CD4-positive, alpha-beta T cell (primary cell): Measurements from ENCODE around the gene SLC38A4. TPM values are rescaled to one million over a fixed set of nuclear protein-coding genes. Genes with fewer than 3 reads are reported as not detected.

ENCODE experiments used
- ATAC-seq: fragments of 200-7000 bp; cut with Tn5 transposase; one replicate; pipeline ENCODE4 v1.10.0; 2022; ENCODE audit warnings: mild to moderate bottlenecking; ENCODE audit not compliant: poor library complexity
- CTCF ChIA-PET: fragments of 350-600 bp; sonication (Branson Sonifier 250); formaldehyde crosslinking; loops from one replicate; lab custom pipeline; 2021; ENCODE audit warnings: antibody characterized with exemption, inconsistent platforms; lab: Charles Lee
- POLR2A ChIA-PET: fragments of 350-600 bp; sonication (Branson Sonifier 250); formaldehyde crosslinking; loops from one replicate; lab custom pipeline; 2021; ENCODE audit warnings: antibody characterized with exemption, inconsistent platforms; lab: Charles Lee
- DNase-seq, 14 experiments: peaks; one replicate each; pipeline ENCODE4 v3.0.0-alpha.2; 2013 to 2020; ENCODE audit warnings: mixed read lengths in 2 of 14
- H3K27ac ChIP-seq, 2 donors: one replicate each; pipeline versions ENCODE4 v1.5.1 to v1.7.0; 2013; ENCODE audit warnings: low read length in 2 of 2, low read depth in 1 of 2, mild to moderate bottlenecking in 1 of 2
- H3K27me3 ChIP-seq, 2 experiments: 1 replicate in 1 of 2; 2 replicates in 1 of 2; pipeline versions ENCODE4 v1.6.1 to v1.7.0; 2013; ENCODE audit warnings: low read length in 2 of 2, control low read depth in 1 of 2, mild to moderate bottlenecking in 1 of 2, moderate library complexity in 1 of 2; ENCODE audit not compliant: insufficient read depth in 2 of 2, control insufficient read depth in 1 of 2
- H3K36me3 ChIP-seq: one replicate; pipeline ENCODE4 v1.6.1; 2013; ENCODE audit warnings: low read length, control low read depth; ENCODE audit not compliant: insufficient read depth
- H3K4me1 ChIP-seq: one replicate; pipeline ENCODE4 v1.6.1; 2013; ENCODE audit warnings: low read length, control low read depth; ENCODE audit not compliant: insufficient read depth
- H3K4me3 ChIP-seq: one replicate; pipeline ENCODE4 v1.5.1; 2013; ENCODE audit warnings: mild to moderate bottlenecking, low read length, moderate library complexity
- H3K9me3 ChIP-seq, 2 experiments: 1 replicate in 1 of 2; 2 replicates in 1 of 2; pipeline versions ENCODE4 v1.6.1 to v1.7.0; 2013; ENCODE audit warnings: low read length in 2 of 2, mild to moderate bottlenecking in 2 of 2, control low read depth in 1 of 2, moderate library complexity in 1 of 2; ENCODE audit not compliant: control insufficient read depth in 1 of 2, insufficient read depth in 1 of 2
- H3K27ac Mint-ChIP-seq: one replicate; pipeline ENCODE4 v1.8.0; 2020; ENCODE audit warnings: mixed read lengths
- H3K27me3 Mint-ChIP-seq: one replicate; pipeline ENCODE4 v1.8.0; 2021; ENCODE audit warnings: mixed read lengths
- H3K36me3 Mint-ChIP-seq: one replicate; pipeline ENCODE4 v1.8.0; 2021; ENCODE audit warnings: low read depth, mixed read lengths
- H3K4me1 Mint-ChIP-seq: one replicate; pipeline ENCODE4 v1.8.0; 2021; ENCODE audit warnings: low read depth, mixed read lengths
- H3K4me3 Mint-ChIP-seq: one replicate; pipeline ENCODE4 v1.8.0; 2020; ENCODE audit warnings: mild to moderate bottlenecking, mixed read lengths
- H3K9me3 Mint-ChIP-seq: one replicate; pipeline ENCODE4 v1.8.0; 2020; ENCODE audit warnings: mixed read lengths
- intact Hi-C, 2 experiments: fragments of 100-400 bp; cut with DNase I in 1 of 2; cut with micrococcal nuclease in 1 of 2; formaldehyde crosslinking; loops; one replicate each; pipeline versions ENCODE4 v1.15.1 to v1.9.0; 2023 to 2025; cut with DNase I, micrococcal nuclease
- total RNA-seq, 174 experiments: library from RNA in 2 of 174; stranded (reverse) in 2 of 174; gene quantifications; one replicate each; pipeline ENCODE4 v1.2.3 and lab custom pipeline; 2021 to 2026
- TF ChIP-seq, protein P1 (sequence below): fragments of 200-600 bp; IDR thresholded peaks from one replicate; pipeline ENCODE4 v1.8.0; 2022; ENCODE audit warnings: antibody characterized with exemption, mild to moderate bottlenecking

The SLC38A4 gene
- total RNA-seq, 2 experiments from 2014 or later = not detected

- ChIA-PET POLR2A (no interaction called here), CTCF (no interaction called here)
- no peak overlapping the region for H3K27ac Mint-ChIP-seq
- no peaks in the 10 kb centered on the region for H3K4me1 Mint-ChIP-seq
- Histone ChIP-seq H3K4me3 (no peak overlapping the region), H3K9me3 (no peaks in the 10 kb centered on the region), H3K36me3 (no peaks in the 10 kb centered on the region), H3K27ac (no peak overlapping the region), H3K27me3 (peaks cover 0 to 3% of the 10 kb centered on the region in 2 experiments), H3K4me1 (no peaks in the 10 kb centered on the region)
- TF ChIP-seq, protein P1, sequence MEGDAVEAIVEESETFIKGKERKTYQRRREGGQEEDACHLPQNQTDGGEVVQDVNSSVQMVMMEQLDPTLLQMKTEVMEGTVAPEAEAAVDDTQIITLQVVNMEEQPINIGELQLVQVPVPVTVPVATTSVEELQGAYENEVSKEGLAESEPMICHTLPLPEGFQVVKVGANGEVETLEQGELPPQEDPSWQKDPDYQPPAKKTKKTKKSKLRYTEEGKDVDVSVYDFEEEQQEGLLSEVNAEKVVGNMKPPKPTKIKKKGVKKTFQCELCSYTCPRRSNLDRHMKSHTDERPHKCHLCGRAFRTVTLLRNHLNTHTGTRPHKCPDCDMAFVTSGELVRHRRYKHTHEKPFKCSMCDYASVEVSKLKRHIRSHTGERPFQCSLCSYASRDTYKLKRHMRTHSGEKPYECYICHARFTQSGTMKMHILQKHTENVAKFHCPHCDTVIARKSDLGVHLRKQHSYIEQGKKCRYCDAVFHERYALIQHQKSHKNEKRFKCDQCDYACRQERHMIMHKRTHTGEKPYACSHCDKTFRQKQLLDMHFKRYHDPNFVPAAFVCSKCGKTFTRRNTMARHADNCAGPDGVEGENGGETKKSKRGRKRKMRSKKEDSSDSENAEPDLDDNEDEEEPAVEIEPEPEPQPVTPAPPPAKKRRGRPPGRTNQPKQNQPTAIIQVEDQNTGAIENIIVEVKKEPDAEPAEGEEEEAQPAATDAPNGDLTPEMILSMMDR = no peak
- intact Hi-C loops = no loop called here
- H3K9me3 Mint-ChIP-seq = no peaks in the 10 kb centered on the region
- H3K4me3 Mint-ChIP-seq = no peak overlapping the region
- H3K36me3 Mint-ChIP-seq = no peaks in the 10 kb centered on the region
- H3K27me3 Mint-ChIP-seq = peaks cover 5% of the 10 kb centered on the region
- no peak for DNase-seq
- ATAC-seq = no peak
These were observed 27.7 kb downstream of the SLC38A4 start for GRCh38 chr12:46798056-46798455.

GRCh38 chr12:46795988-46796387, 29.8 kb downstream of the SLC38A4 start:
- Mint-ChIP-seq H3K36me3 (no peaks in the 10 kb centered on the region), H3K27me3 (peaks cover 5% of the 10 kb centered on the region), H3K27ac (no peak overlapping the region), H3K4me3 (no peak overlapping the region), H3K4me1 (no peaks in the 10 kb centered on the region), H3K9me3 (no peaks in the 10 kb centered on the region)
- Histone ChIP-seq H3K36me3 (no peaks in the 10 kb centered on the region), H3K27ac (no peak overlapping the region), H3K4me1 (no peaks in the 10 kb centered on the region), H3K27me3 (peaks cover 0 to 3% of the 10 kb centered on the region in 2 experiments), H3K4me3 (no peak overlapping the region), H3K9me3 (no peaks in the 10 kb centered on the region)
- TF ChIP-seq, protein P1 = no peak
- no peak for DNase-seq
- no peak for ATAC-seq
- intact Hi-C loops = no loop called here
- ChIA-PET POLR2A (no interaction called here), CTCF (interaction anchor here (0.7 kb wide), 1 partner anchor 30 kb away, joined by 3 read pairs; no protein-coding TSS in a partner anchor)

GRCh38 chr12:46794593-46795190, 31.1 kb downstream of the SLC38A4 start:
- intact Hi-C loops = no loop called here
- POLR2A ChIA-PET = no interaction called here
- no peaks in the 10 kb centered on the region for H3K27me3 Mint-ChIP-seq

More at GRCh38 chr12:46794593-46795190, 31.1 kb downstream of the SLC38A4 start:
- Histone ChIP-seq H3K4me3 (no peak overlapping the region), H3K9me3 (no peaks in the 10 kb centered on the region), H3K4me1 (no peaks in the 10 kb centered on the region), H3K27ac (no peak overlapping the region), H3K27me3 (peaks cover 0 to 3% of the 10 kb centered on the region in 2 experiments), H3K36me3 (no peaks in the 10 kb centered on the region)
- TF ChIP-seq, protein P1 = no peak
- Mint-ChIP-seq H3K4me3 (no peak overlapping the region), H3K27ac (no peak overlapping the region), H3K36me3 (no peaks in the 10 kb centered on the region), H3K4me1 (no peaks in the 10 kb centered on the region), H3K9me3 (no peaks in the 10 kb centered on the region)
- ATAC-seq (no peak), DNase-seq (no peak)
- CTCF ChIA-PET = no interaction called here
